Measurements from ENCODE around the gene WDR73.
"Not testable (repeated sequence)": the region's sequence is repeated elsewhere in the genome, so short reads cannot be mapped to it uniquely, and the experiment has no call there.

GRCh38 chr15:84642640-84643039 lies 11.4 kb downstream of the WDR73 start:
- not testable (repeated sequence) for TF ChIP-seq CTCF, POLR2AphosphoS5 (IDR thresholded peaks at IDR 0.05)

Data from upper lobe of left lung (tissue), 4 donors.